ENCODE results near the gene MIDN.
"Not testable (repeated sequence)": the region's sequence is repeated elsewhere in the genome, so short reads cannot be mapped to it uniquely, and the experiment has no call there.

MIDN gene

DNA sequence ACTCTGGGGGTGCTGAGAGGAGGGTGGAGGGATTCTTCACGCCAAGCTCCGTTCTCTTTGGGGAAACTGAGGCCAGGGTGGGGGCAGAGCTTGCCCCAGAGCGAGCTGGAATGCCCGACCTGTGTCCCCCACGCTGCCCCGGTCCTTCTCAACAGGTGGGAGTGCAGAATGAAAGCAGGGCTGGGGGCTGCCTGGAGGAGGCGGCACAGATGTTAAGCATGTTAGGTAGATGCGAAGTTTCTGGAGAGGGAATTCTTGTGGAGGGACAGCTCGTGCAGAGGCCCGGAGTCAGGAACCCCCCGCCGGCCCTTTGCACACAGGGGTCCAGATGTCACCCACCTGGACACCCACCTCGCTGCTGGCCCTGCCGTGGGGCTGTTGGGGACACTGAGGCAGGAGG, 46.3 kb downstream of the MIDN start:
- no peak for DNase-seq (ENCODE audit: low spot score)

GRCh38 chr19:1295169-1296012, 47.0 kb downstream of the MIDN start:
- no peak for DNase-seq (ENCODE audit: low spot score)

GRCh38 chr19:1296078-1296477, 47.7 kb downstream of the MIDN start:
- no peak for DNase-seq (ENCODE audit: low spot score)

GRCh38 chr19:1296575-1297271, 48.3 kb downstream of the MIDN start:
- no peak for DNase-seq (ENCODE audit: low spot score)

DNA sequence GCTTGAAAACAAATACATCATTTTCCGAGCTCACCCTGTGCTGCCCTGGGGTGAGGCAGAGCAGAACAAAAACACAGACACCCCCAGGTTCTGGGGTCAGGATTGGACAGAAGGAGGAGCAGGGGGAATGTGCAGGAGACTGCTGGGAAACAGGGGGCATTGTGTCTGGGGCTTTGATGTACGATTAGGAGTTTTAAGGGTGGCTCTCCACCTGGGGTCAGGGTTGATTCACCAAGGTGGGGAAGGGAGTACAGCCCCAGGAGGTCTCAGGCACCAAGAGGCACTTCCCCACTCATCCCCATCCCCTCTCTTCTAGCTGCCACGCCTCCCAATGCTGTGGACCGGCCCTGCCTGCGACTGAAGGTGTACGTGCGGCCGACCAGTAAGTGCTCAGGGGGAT, 49.9 kb downstream of the MIDN start:
- no peak for DNase-seq (ENCODE audit: low spot score)

DNA sequence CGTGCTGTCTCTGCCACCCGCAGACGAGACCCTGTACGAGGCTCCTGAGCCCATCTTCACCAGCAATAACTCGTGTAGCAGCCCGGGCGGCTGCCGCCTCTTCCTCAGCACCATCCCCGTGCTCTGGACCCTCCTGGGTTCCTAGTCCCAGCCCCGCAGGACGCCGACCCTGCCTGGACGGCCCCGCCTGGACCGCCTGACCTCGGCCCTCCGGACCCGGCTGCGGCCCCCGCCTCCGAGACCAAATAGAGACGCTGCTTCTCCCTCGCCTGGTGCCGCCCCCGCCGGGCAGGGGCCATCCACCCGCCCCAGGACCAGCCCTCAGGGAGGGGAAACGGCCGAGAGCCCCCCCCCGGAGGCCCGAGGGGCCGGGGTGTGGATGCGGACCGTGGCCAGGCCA, 51.4 kb downstream of the MIDN start:
- DNase-seq (ENCODE audit: low spot score): no peak

GRCh38 chr19:1300744-1301490, 52.5 kb downstream of the MIDN start:
- DNase-seq (ENCODE audit: low spot score): no peak

DNA sequence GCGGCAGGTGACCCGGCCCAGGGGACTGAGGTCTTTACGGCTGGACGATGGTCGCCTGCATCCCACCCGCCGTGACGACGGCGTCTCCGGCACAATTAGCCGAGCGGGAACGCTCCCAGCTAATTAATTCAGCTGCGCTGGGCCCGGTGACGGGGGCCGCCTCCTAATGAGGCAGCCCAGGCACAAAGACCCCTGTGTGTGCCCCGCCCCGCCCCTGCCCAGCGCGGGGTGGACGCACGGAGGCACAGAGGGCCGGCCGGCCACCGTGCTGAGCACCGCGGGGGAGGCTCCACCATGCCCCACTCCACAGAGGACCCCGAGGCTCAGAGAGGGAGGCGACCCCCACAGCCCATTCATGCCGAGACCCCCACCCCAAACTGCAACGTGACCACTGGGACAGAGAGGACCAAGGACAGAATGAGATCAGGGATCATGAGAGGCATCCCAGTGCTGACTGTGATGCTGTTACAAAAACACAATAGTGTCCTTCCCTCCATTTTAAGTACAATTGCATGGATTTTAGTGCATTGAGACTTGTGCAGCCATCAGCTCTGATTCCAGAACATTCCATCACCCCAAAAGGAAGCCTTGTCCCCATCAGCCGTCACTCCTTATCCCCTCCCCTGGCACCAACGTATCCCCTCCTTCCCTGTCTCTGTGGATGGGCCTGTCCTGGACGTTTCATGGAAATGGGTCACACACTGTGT, 54.3 kb downstream of the MIDN start:
- no peak for DNase-seq (ENCODE audit: low spot score)

- DNase-seq (ENCODE audit: low spot score): no peak
These were observed 56.0 kb downstream of the MIDN start for GRCh38 chr19:1304197-1304924.

- not testable (repeated sequence) for DNase-seq (ENCODE audit: low spot score)
These were observed 57.0 kb downstream of the MIDN start for GRCh38 chr19:1305354-1305753.

DNA sequence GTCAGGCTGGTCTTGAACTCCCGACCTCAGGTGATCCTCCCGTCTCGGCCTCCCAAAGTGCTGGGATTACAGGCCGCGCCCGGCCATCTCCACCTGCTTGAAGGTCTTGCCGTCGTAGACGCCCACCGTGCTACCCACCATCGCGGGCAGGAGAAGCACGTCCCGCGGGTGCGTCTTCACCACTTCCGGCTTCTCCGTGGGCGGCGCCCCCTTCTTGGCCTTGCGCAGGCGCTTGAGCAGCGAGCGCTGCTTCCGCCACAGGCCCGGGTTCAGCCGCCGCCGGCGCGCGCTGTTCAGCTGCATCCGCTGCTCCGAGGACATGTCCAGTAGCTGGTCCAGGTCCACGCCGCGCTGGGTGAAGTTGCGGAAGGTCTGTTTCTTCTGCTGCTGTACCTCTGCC, 58.9 kb downstream of the MIDN start:
- DNase-seq (ENCODE audit: low spot score): no peak

- DNase-seq (ENCODE audit: low spot score): no peak
These were observed 59.4 kb downstream of the MIDN start for GRCh38 chr19:1307755-1308303.

- DNase-seq (ENCODE audit: low spot score): no peak
These were observed 60.3 kb downstream of the MIDN start for GRCh38 chr19:1308718-1309117.

All from kidney tubule cell (primary cell).